ENCODE measurements around the gene AARS1.
"Not testable (repeated sequence)": the region's sequence is repeated elsewhere in the genome, so short reads cannot be mapped to it uniquely, and the experiment has no call there.

AARS1 gene

DNA sequence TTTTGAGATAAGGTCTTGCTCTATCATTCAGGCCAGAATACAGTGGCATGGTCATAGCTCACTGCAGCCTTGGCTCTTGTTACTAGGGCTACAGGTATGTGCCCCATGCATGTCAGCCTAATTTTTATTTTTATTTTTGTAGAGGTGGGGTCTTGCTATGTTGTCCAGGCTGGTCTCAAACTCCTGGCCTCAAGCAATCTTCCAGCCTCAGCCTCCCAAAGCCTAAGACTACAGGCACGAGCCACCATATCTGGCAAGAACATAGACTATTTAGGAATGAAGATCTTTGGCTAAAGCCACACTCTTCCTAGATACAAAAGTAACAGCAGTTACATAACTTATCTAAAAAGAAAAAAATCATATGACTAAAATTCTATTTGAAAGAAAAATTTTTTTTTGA lies 41.8 kb upstream of the AARS1 start:
- H3K27ac ChIP-seq, result no peak overlapping the region
- no peak overlapping the region for H3K4me2 ChIP-seq
- no peaks in the 10 kb centered on the region for H3K4me1 ChIP-seq (ENCODE audit: low read depth, poor library complexity, severe bottlenecking)
- no peaks in the 10 kb centered on the region for H4K20me1 ChIP-seq (ENCODE audit: insufficient read depth)
- no peak overlapping the region for H3K4me3 ChIP-seq (IDR thresholded peaks at IDR 0.05; ENCODE audit: insufficient read depth, low read depth, low read length)
- no peak overlapping the region for H3K9ac ChIP-seq
- H3K27me3 ChIP-seq (ENCODE audit: insufficient read depth, low read depth), result no peaks in the 10 kb centered on the region
- H3K36me3 ChIP-seq (ENCODE audit: insufficient read depth), result no peaks in the 10 kb centered on the region
- TF ChIP-seq, protein P1, sequence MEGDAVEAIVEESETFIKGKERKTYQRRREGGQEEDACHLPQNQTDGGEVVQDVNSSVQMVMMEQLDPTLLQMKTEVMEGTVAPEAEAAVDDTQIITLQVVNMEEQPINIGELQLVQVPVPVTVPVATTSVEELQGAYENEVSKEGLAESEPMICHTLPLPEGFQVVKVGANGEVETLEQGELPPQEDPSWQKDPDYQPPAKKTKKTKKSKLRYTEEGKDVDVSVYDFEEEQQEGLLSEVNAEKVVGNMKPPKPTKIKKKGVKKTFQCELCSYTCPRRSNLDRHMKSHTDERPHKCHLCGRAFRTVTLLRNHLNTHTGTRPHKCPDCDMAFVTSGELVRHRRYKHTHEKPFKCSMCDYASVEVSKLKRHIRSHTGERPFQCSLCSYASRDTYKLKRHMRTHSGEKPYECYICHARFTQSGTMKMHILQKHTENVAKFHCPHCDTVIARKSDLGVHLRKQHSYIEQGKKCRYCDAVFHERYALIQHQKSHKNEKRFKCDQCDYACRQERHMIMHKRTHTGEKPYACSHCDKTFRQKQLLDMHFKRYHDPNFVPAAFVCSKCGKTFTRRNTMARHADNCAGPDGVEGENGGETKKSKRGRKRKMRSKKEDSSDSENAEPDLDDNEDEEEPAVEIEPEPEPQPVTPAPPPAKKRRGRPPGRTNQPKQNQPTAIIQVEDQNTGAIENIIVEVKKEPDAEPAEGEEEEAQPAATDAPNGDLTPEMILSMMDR (conservative IDR thresholded peaks at IDR 0.05; ENCODE audit: low read depth, low read length), result no peak
- H3K79me2 ChIP-seq (ENCODE audit: insufficient read depth, low read depth), result no peaks in the 10 kb centered on the region
- no peak overlapping the region for H2AFZ ChIP-seq (ENCODE audit: low read depth)

GRCh38 chr16:70324998-70325747 lies 35.9 kb upstream of the AARS1 start:
- Histone ChIP-seq H3K36me3 (ENCODE audit: insufficient read depth) (no peaks in the 10 kb centered on the region), H3K4me2 (no peak overlapping the region), H3K27ac (no peak overlapping the region), H2AFZ (ENCODE audit: low read depth) (no peak overlapping the region), H3K4me1 (ENCODE audit: low read depth, poor library complexity, severe bottlenecking) (no peaks in the 10 kb centered on the region), H3K27me3 (ENCODE audit: insufficient read depth, low read depth) (no peaks in the 10 kb centered on the region), H3K79me2 (ENCODE audit: insufficient read depth, low read depth) (no peaks in the 10 kb centered on the region), H4K20me1 (ENCODE audit: insufficient read depth) (no peaks in the 10 kb centered on the region), H3K9ac (no peak overlapping the region), H3K4me3 (IDR thresholded peaks at IDR 0.05; ENCODE audit: insufficient read depth, low read depth, low read length) (no peak overlapping the region)
- TF ChIP-seq, protein P1 (conservative IDR thresholded peaks at IDR 0.05; ENCODE audit: low read depth, low read length), result no peak

- Histone ChIP-seq H3K9ac (no peak overlapping the region), H3K4me1 (ENCODE audit: low read depth, poor library complexity, severe bottlenecking) (no peaks in the 10 kb centered on the region), H3K79me2 (ENCODE audit: insufficient read depth, low read depth) (no peaks in the 10 kb centered on the region), H3K4me2 (no peak overlapping the region), H3K4me3 (IDR thresholded peaks at IDR 0.05; ENCODE audit: insufficient read depth, low read depth, low read length) (no peak overlapping the region), H2AFZ (ENCODE audit: low read depth) (no peak overlapping the region), H3K36me3 (ENCODE audit: insufficient read depth) (no peaks in the 10 kb centered on the region), H4K20me1 (ENCODE audit: insufficient read depth) (no peaks in the 10 kb centered on the region), H3K27ac (no peak overlapping the region), H3K27me3 (ENCODE audit: insufficient read depth, low read depth) (no peaks in the 10 kb centered on the region)
- TF ChIP-seq, protein P1 (conservative IDR thresholded peaks at IDR 0.05; ENCODE audit: low read depth, low read length), result no peak
Measured at GRCh38 chr16:70320121-70320520, 30.8 kb upstream of the AARS1 start.

DNA sequence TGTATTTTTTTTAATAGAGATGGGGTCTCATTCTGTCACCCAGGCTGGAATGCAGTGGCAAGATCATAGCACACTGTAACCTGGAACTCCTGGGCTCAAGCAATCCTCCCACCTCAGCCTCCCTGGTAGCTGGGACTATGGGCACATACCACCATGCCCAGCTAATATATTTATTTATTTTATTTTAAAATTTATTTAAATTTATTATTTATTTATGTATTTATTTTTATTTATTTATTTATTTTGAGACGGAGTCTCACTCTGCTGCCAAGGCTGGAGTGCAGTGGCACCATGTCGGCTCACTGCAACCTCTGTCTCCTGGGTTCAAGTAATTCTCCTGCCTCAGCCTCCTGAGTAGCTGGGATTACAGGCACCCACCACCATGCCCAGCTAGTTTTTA lies 18.4 kb upstream of the AARS1 start:
- H3K27ac ChIP-seq; H3K36me3 ChIP-seq (ENCODE audit: insufficient read depth); H3K4me1 ChIP-seq (ENCODE audit: low read depth, poor library complexity, severe bottlenecking); H2AFZ ChIP-seq (ENCODE audit: low read depth); H3K4me2 ChIP-seq; H3K4me3 ChIP-seq (IDR thresholded peaks at IDR 0.05; ENCODE audit: insufficient read depth, low read depth, low read length); H3K9ac ChIP-seq; H3K79me2 ChIP-seq (ENCODE audit: insufficient read depth, low read depth); H4K20me1 ChIP-seq (ENCODE audit: insufficient read depth); H3K27me3 ChIP-seq (ENCODE audit: insufficient read depth, low read depth): not testable (repeated sequence)

GRCh38 chr16:70306880-70307279 lies 17.6 kb upstream of the AARS1 start:
- Histone ChIP-seq H3K4me3 (IDR thresholded peaks at IDR 0.05; ENCODE audit: insufficient read depth, low read depth, low read length) (no peak overlapping the region), H2AFZ (ENCODE audit: low read depth) (no peak overlapping the region), H3K9ac (no peak overlapping the region), H3K27ac (no peak overlapping the region), H3K36me3 (ENCODE audit: insufficient read depth) (no peaks in the 10 kb centered on the region), H3K27me3 (ENCODE audit: insufficient read depth, low read depth) (no peaks in the 10 kb centered on the region), H3K79me2 (ENCODE audit: insufficient read depth, low read depth) (no peaks in the 10 kb centered on the region), H3K4me1 (ENCODE audit: low read depth, poor library complexity, severe bottlenecking) (no peaks in the 10 kb centered on the region), H3K4me2 (no peak overlapping the region), H4K20me1 (ENCODE audit: insufficient read depth) (no peaks in the 10 kb centered on the region)
- TF ChIP-seq, protein P1 (conservative IDR thresholded peaks at IDR 0.05; ENCODE audit: low read depth, low read length), result no peak

Measured in KMS-11 (cell line).